Mammary epithelial cell (primary cell): ENCODE measurements around the gene SERPINB1.

Source experiments
- CTCF ChIP-seq, 2 donors: IDR thresholded peaks in 1 of 2; conservative IDR thresholded peaks in 1 of 2; 2 replicates each; pipeline ENCODE4 v1.5.1; 2011 to 2012; ENCODE audit warnings: inconsistent platforms in 2 of 2, low read length in 2 of 2, mild to moderate bottlenecking in 2 of 2, control low read depth in 1 of 2, low read depth in 1 of 2; ENCODE audit not compliant: insufficient read depth in 1 of 2; ENCODE audit errors: extremely low read depth in 1 of 2
- EZH2 ChIP-seq: IDR thresholded peaks from 2 replicates; pipeline ENCODE4 v1.6.1; 2012; ENCODE audit warnings: low read length, inconsistent platforms, borderline replicate concordance

GRCh38 chr6:2786269-2786668, 55.4 kb downstream of the SERPINB1 start:
- no peak for TF ChIP-seq CTCF (conservative IDR thresholded peaks at IDR 0.05 in 1 of 2, IDR thresholded peaks at IDR 0.05 in 1 of 2; ENCODE audit: extremely low read depth in 1 of 2, insufficient read depth in 1 of 2, low read depth in 1 of 2, low read length in 2 of 2)
- no peak for TF ChIP-seq EZH2
